HEK293T (cell line): ENCODE measurements around the gene SFRP4.

Experiments used
- ARNT ChIP-seq: fragments of 450-650 bp; IDR thresholded peaks from 2 replicates; pipeline ENCODE4 v1.6.1; 2017; ENCODE audit warnings: mild to moderate bottlenecking
- BHLHE40 ChIP-seq: fragments of 450-650 bp; IDR thresholded peaks from 2 replicates; pipeline ENCODE4 v1.6.1; 2016; ENCODE audit warnings: mild to moderate bottlenecking, moderate library complexity, borderline replicate concordance
- CTBP1 ChIP-seq: fragments of 450-650 bp; IDR thresholded peaks from 2 replicates; pipeline ENCODE4 v1.6.1; 2016; ENCODE audit warnings: borderline replicate concordance
- FOXK2 ChIP-seq: fragments of 450-650 bp; IDR thresholded peaks from 2 replicates; pipeline ENCODE4 v1.6.1; 2016; ENCODE audit warnings: mild to moderate bottlenecking
- FOXM1 ChIP-seq: fragments of 450-650 bp; IDR thresholded peaks from 2 replicates; pipeline ENCODE4 v1.6.1; 2017; ENCODE audit warnings: mild to moderate bottlenecking, borderline replicate concordance
- PKNOX1 ChIP-seq: fragments of 450-650 bp; IDR thresholded peaks from 2 replicates; pipeline ENCODE4 v1.6.1; 2016
- SP1 ChIP-seq: fragments of 450-650 bp; IDR thresholded peaks from 2 replicates; pipeline ENCODE4 v1.6.1; 2017
- SUZ12 ChIP-seq: fragments of 450-650 bp; IDR thresholded peaks from 2 replicates; pipeline ENCODE4 v1.6.1; 2016; ENCODE audit warnings: mild to moderate bottlenecking
- TARDBP ChIP-seq: fragments of 450-650 bp; IDR thresholded peaks from 2 replicates; pipeline ENCODE4 v1.6.1; 2016

- no peak for TF ChIP-seq SUZ12
- no peak for TF ChIP-seq TARDBP
- no peak for TF ChIP-seq SP1
- no peak for TF ChIP-seq FOXM1
- TF ChIP-seq BHLHE40 = no peak
- no peak for TF ChIP-seq ARNT
- TF ChIP-seq FOXK2 = no peak
- TF ChIP-seq PKNOX1 = no peak
- no peak for TF ChIP-seq CTBP1
These were observed 26.5 kb upstream of the SFRP4 start for GRCh38 chr7:37942934-37943610.
